Measurements from ENCODE around the gene PSMG3. TPM values are rescaled to one million over a fixed set of nuclear protein-coding genes. Genes with fewer than 3 reads are reported as not detected.
"Not testable (repeated sequence)": the region's sequence is repeated elsewhere in the genome, so short reads cannot be mapped to it uniquely, and the experiment has no call there.

PSMG3 gene
- total RNA-seq, 4 donors from 2014 or later, result 33.0 to 67.5 (median 47.7) TPM

GRCh38 chr7:1520539-1521234 lies 49.1 kb downstream of the PSMG3 start:
- Histone ChIP-seq H3K4me1 (peaks cover 0 to 6% (median 0%) of the 10 kb centered on the region in 4 donors), H3K36me3 (no peaks in the 10 kb centered on the region), H3K27ac (no peak overlapping the region), H3K4me3 (no peak overlapping the region), H3K9me3 (no peaks in the 10 kb centered on the region), H3K27me3 (no peaks in the 10 kb centered on the region)
- TF ChIP-seq POLR2A (IDR thresholded peaks at IDR 0.05), result no peak
- TF ChIP-seq CTCF (IDR thresholded peaks at IDR 0.05), result no peak
- DNase-seq, result no peak

- H3K27me3 ChIP-seq, H3K4me1 ChIP-seq, DNase-seq, H3K36me3 ChIP-seq, H3K9me3 ChIP-seq, H3K4me3 ChIP-seq, H3K27ac ChIP-seq: not testable (repeated sequence)
These were observed 50.4 kb downstream of the PSMG3 start for GRCh38 chr7:1519322-1519922.

Other genes starting within 250 kb of the PSMG3 start
- gene MICALL2, start 110.6 kb downstream of the PSMG3 start, total RNA-seq, result 100 to 1,000 TPM; 111 to 272 (median 209) TPM
- gene INTS1, start 65.6 kb downstream of the PSMG3 start, total RNA-seq, result 100 to 1,000 TPM in 2 of 4 donors, 10 to 100 TPM in 2; 84.4 to 192 (median 108) TPM
- 10 to 100 TPM; 32.9 to 80.2 (median 55.0) TPM for gene MAFK, start 39.3 kb downstream of the PSMG3 start, total RNA-seq
- gene TMEM184A, start 13.8 kb downstream of the PSMG3 start, total RNA-seq, result 100 to 1,000 TPM in 3 of 4 donors, 10 to 100 TPM in 1; 41.3 to 161 (median 151) TPM
- gene ELFN1, start 100.2 kb upstream of the PSMG3 start, total RNA-seq, result under 1 TPM in 1 of 4 donors, not detected in 3; 0.80 TPM

Measured in Peyer's patch (tissue), 4 donors.